T-helper 22 cell (primary cell): ENCODE results near the gene ZNF804A.

Experiments used
- DNase-seq: peaks from one replicate; pipeline ENCODE4 v3.0.0-alpha.2; 2020; ENCODE audit warnings: low read depth

Gene ZNF804A

DNA sequence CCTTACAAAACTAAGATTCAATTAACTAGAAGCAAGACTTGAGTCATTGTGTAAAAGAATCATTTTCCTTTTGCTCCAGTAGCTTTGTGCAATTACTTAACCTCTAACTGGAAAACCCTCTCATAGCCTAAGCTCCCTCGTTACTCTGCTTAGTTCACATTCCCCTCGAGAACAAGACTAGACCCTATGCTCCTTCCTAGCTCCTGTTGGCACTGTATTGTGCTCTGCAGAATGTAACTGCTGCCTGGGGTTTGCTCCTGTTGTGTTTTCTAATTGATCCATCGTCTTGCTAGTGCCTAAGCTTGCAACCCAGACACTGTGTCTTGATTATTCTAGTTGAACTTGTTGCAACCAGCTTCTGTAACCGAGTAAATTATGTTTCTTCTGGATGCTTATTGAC is 347.0 kb downstream of the ZNF804A start:
- no peak for DNase-seq

DNA sequence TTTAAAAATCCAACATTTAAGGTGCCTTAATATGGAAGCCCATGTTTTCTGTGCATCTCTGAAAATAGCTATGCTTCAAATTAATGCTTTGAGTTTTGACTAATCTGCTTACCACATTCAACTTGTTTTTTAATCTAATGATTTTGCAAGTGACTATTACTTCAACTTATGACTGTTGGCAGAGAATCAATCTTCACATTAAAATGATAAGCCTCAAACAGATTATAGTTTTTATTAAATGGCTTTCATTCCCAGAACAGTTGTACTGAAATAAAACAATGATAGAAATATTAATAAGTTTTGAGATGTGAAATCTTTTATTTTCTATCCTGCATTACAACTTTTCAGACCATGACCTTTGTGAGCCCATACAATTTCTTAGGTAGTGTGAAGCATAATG is 347.5 kb downstream of the ZNF804A start:
- DNase-seq = no peak

DNA sequence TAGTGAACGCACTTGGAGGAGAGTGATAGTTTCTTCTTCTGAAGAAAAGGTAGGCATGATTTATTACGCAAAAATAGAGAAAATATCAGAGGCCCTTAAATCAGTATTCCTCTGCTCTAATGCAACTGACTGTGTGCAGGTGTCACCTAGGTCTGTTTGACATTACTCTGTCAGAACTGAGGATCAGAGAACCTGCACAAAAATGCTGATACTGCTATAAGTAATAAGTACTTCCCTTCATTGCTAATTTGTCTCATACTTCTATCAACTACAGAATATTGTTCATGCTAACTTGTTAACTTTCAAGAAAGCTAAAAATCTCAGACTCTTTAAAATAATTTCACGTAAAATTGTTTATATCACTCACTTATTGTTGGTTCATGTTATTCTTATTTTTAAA is 358.5 kb downstream of the ZNF804A start:
- no peak for DNase-seq

DNA sequence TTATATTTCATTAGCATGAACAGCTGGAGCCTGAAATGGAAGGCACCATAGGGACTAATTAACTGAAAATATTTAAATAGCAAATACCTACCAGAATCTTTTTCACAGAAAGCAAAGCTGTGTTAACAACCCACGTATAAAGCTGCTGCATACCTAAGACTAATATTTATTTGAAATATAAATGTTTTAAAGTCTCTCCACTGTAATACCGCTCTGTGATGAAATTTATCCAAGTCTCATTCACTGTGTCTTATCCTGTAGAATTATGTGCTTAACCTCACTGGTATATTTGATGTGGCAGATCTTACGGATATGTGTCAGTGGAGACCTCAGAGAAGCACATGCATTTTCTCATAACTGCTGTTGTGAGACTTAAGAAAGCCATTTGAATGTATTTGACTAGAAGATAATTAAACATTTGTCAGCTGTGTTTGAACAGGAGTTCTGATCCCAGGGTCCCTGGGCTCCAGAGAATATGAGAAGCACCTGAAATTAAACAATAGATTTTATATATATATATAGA is 373.3 kb downstream of the ZNF804A start:
- DNase-seq = no peak
